Measurements from ENCODE around the gene LCE1C. TPM values are rescaled to one million over a fixed set of nuclear protein-coding genes. Genes with fewer than 3 reads are reported as not detected.

Gene LCE1C
- total and polyA plus RNA-seq, 10 donors = not detected

DNA sequence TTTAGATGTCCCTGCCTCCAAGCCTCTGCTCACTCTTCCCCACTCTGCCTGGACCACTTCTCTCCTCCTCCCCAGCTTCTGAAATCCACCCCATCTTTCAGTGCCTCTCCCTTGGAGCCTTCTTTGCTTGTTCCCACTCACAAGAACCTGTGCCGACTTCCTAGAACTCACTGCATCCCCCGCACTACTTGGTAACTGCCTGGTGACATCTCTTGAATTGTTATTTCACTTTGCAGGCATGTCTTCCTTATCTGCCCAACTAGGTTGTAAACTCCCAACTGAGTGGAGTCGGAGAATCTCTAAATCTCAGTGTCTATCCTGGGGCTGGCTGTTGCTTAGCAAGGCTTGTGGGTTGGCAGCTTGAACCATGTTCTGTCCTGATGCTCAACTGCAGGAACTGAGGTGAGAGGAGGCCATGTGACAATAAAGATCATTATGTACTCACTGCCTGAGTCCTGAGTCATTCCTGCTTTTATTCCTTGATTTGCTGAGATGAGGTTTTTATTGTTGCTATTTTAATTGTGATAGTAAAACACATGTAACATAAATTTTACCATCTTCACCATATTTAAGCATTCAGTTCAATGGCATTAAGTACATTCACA, 44.7 kb downstream of the LCE1C start:
- Histone ChIP-seq H3K4me1 (no peaks in the 10 kb centered on the region), H3K9me3 (no peaks in the 10 kb centered on the region), H3K36me3 (no peaks in the 10 kb centered on the region), H3K4me3 (no peak overlapping the region), H3K27me3 (replicated peaks in 1 of 7) (peaks cover 0 to 40% (median 0%) of the 10 kb centered on the region in 7 donors), H3K27ac (no peak overlapping the region)
- no peak for TF ChIP-seq POLR2A (IDR thresholded peaks at IDR 0.05)
- no peak for TF ChIP-seq CTCF (IDR thresholded peaks at IDR 0.05 in 8 of 11, conservative IDR thresholded peaks at IDR 0.05 in 3 of 11)
- no peak for TF ChIP-seq POLR2AphosphoS5 (IDR thresholded peaks at IDR 0.05)
- DNase-seq = no peak
- intact Hi-C loops (cut with DNase I; ENCODE audit: low total_unique reads) = no loop called here
- WGBS, 5 donors = 76 to 91% (median 85%) methylated on average over 3 of the region's 3 CpGs

DNA sequence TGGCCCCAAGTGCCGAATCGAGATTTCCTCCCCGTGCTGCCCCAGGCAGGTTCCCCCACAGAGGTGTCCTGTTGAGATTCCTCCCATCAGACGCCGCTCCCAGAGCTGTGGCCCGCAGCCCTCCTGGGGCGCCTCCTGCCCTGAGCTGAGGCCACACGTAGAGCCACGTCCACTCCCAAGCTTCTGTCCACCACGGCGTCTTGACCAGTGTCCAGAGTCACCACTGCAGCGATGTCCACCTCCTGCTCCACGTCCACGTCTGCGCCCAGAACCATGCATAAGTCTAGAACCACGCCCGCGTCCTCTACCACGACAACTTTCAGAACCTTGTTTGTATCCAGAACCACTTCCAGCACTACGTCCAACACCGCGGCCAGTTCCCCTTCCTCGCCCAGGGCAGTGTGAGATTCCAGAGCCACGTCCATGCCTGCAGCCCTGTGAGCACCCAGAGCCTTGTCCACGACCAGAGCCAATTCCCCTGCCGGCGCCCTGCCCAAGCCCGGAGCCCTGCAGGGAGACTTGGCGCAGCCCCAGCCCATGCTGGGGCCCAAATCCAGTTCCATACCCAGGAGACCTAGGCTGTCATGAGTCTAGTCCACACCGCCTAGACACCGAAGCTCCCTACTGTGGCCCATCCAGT, 45.8 kb downstream of the LCE1C start:
- Histone ChIP-seq H3K27me3 (replicated peaks in 1 of 7) (peaks cover 0 to 49% (median 0%) of the 10 kb centered on the region in 7 donors), H3K36me3 (no peaks in the 10 kb centered on the region), H3K27ac (no peak overlapping the region), H3K4me3 (no peak overlapping the region), H3K4me1 (no peaks in the 10 kb centered on the region), H3K9me3 (no peaks in the 10 kb centered on the region)
- intact Hi-C loops (cut with DNase I; ENCODE audit: low total_unique reads) = no loop called here
- no peak for DNase-seq
- TF ChIP-seq POLR2A (IDR thresholded peaks at IDR 0.05) = no peak
- TF ChIP-seq CTCF (IDR thresholded peaks at IDR 0.05 in 8 of 11, conservative IDR thresholded peaks at IDR 0.05 in 3 of 11) = no peak
- WGBS, 5 donors = 90 to 92% (median 90%) methylated on average over 31 of the region's 31 CpGs

DNA sequence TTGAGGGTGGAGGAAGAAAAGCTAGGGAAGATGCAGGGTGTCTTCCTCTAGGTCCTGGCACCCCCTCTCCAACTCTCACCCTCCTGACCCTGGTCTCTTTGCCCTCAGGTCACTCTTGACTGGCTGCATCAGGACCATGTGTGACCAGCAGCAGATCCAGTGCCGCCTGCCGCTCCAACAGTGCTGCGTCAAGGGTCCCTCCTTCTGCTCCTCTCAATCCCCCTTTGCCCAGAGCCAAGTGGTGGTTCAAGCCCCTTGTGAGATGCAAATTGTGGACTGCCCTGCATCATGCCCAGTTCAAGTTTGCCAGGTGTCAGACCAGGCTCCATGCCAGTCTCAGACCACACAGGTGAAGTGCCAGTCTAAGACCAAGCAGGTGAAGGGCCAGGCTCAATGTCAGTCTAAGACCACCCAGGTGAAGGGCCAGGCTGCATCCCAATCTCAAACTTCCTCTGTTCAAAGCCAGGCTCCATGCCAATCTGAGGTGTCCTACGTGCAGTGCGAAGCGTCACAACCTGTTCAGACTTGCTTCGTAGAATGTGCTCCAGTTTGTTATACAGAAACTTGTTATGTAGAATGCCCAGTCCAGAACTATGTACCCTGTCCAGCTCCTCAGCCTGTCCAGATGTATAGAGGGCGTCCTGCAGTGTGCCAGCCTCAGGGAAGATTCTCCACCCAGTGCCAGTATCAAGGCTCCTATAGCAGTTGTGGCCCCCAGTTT, 46.8 kb downstream of the LCE1C start:
- Histone ChIP-seq H3K4me1 (no peaks in the 10 kb centered on the region), H3K36me3 (no peaks in the 10 kb centered on the region), H3K4me3 (no peak overlapping the region), H3K9me3 (no peaks in the 10 kb centered on the region), H3K27me3 (replicated peaks in 1 of 7) (peaks cover 0 to 44% (median 0%) of the 10 kb centered on the region in 7 donors), H3K27ac (no peak overlapping the region)
- TF ChIP-seq POLR2A (IDR thresholded peaks at IDR 0.05) = no peak
- TF ChIP-seq CTCF (IDR thresholded peaks at IDR 0.05 in 8 of 11, conservative IDR thresholded peaks at IDR 0.05 in 3 of 11) = no peak
- no peak for TF ChIP-seq POLR2AphosphoS5 (IDR thresholded peaks at IDR 0.05)
- DNase-seq = no peak
- 73 to 88% (median 87%) methylated on average over 7 to 8 of the region's 8 CpGs for WGBS, 5 donors
- intact Hi-C loops (cut with DNase I; ENCODE audit: low total_unique reads) = no loop called here

GRCh38 chr1:152758636-152759035, 47.8 kb downstream of the LCE1C start:
- no peak for TF ChIP-seq POLR2A (IDR thresholded peaks at IDR 0.05)
- no peak for TF ChIP-seq CTCF (IDR thresholded peaks at IDR 0.05 in 8 of 11, conservative IDR thresholded peaks at IDR 0.05 in 3 of 11)
- TF ChIP-seq POLR2AphosphoS5 (IDR thresholded peaks at IDR 0.05) = no peak
- H3K9me3 ChIP-seq = no peaks in the 10 kb centered on the region
- intact Hi-C loops (cut with DNase I; ENCODE audit: low total_unique reads) = no loop called here
- H3K4me1 ChIP-seq = no peaks in the 10 kb centered on the region
- H3K4me3 ChIP-seq = no peak overlapping the region
- H3K27ac ChIP-seq = no peak overlapping the region
- 79 to 87% (median 83%) methylated on average over 4 of the region's 4 CpGs for WGBS, 5 donors
- H3K27me3 ChIP-seq (replicated peaks in 1 of 7) = peaks cover 0 to 43% (median 0%) of the 10 kb centered on the region in 7 donors
- no peaks in the 10 kb centered on the region for H3K36me3 ChIP-seq
- DNase-seq = no peak

All from spleen (tissue), 11 donors.